C4-2B (cell line): ENCODE data around the gene DDA1.

Experiments used
- H3K27ac ChIP-seq: fragments of 450-650 bp; 2 replicates; pipeline ENCODE4 v1.5.1; 2017
- CTCF ChIP-seq: fragments of 450-650 bp; conservative IDR thresholded peaks from 2 replicates; pipeline ENCODE4 v1.5.1; 2017; ENCODE audit warnings: mild to moderate bottlenecking
- ZFX ChIP-seq: fragments of 450-650 bp; IDR thresholded peaks from 2 replicates; pipeline ENCODE4 v1.6.1; 2017

DDA1 gene

GRCh38 chr19:17324357-17325114 is 15.2 kb downstream of the DDA1 start:
- no peak overlapping the region for H3K27ac ChIP-seq

GRCh38 chr19:17325133-17325532 is 15.8 kb downstream of the DDA1 start:
- TF ChIP-seq CTCF (no peak), ZFX (no peak)
- H3K27ac ChIP-seq = no peak overlapping the region

More at GRCh38 chr19:17324357-17325114, 15.2 kb downstream of the DDA1 start:
- TF ChIP-seq CTCF (no peak), ZFX (no peak)

GRCh38 chr19:17325881-17326594 is 16.7 kb downstream of the DDA1 start:
- no peak overlapping the region for H3K27ac ChIP-seq
- no peak for TF ChIP-seq CTCF
- no peak for TF ChIP-seq ZFX

- peak overlapping the region; percentile 81 for H3K27ac ChIP-seq
Measured at GRCh38 chr19:17326595-17326966, 17.2 kb downstream of the DDA1 start.

GRCh38 chr19:17327068-17327653 is 17.8 kb downstream of the DDA1 start:
- peak overlapping the region; percentile 81 for H3K27ac ChIP-seq
- TF ChIP-seq CTCF (no peak), ZFX (no peak)

More at GRCh38 chr19:17326595-17326966, 17.2 kb downstream of the DDA1 start:
- TF ChIP-seq ZFX (no peak), CTCF (no peak)

GRCh38 chr19:17327654-17328516 is 18.5 kb downstream of the DDA1 start:
- H3K27ac ChIP-seq = peak overlapping the region; percentile 81
- TF ChIP-seq CTCF = peak; percentile 92
- TF ChIP-seq ZFX = no peak; the same call in 1 of the 2 replicates
